Ectodermal cell (in vitro differentiated cells): ENCODE data around the gene GTF3C2.

ENCODE experiments used
- H3K27ac ChIP-seq: 2 replicates; pipeline ENCODE4 v1.7.0; 2013; ENCODE audit warnings: mild to moderate bottlenecking, low read depth, low read length; ENCODE audit not compliant: insufficient read depth, poor library complexity, severe bottlenecking
- H3K27me3 ChIP-seq: 2 replicates; pipeline ENCODE4 v1.7.0; 2013; ENCODE audit warnings: mild to moderate bottlenecking, low read length; ENCODE audit not compliant: insufficient read depth, control insufficient read depth, poor library complexity, severe bottlenecking
- H3K36me3 ChIP-seq: one replicate; pipeline ENCODE4 v1.7.0; 2013; ENCODE audit warnings: low read length; ENCODE audit not compliant: control insufficient read depth, insufficient read depth
- H3K4me1 ChIP-seq: one replicate; pipeline ENCODE4 v1.7.0; 2013; ENCODE audit warnings: low read length; ENCODE audit not compliant: control insufficient read depth, insufficient read depth
- H3K4me3 ChIP-seq: 2 replicates; pipeline ENCODE4 v1.7.0; 2013; ENCODE audit warnings: low read depth, low read length, control low read depth; ENCODE audit not compliant: insufficient read depth
- H3K9me3 ChIP-seq: 2 replicates; pipeline ENCODE4 v1.7.0; 2013; ENCODE audit warnings: mild to moderate bottlenecking, low read length, moderate library complexity; ENCODE audit not compliant: control insufficient read depth
- WGBS, 2 experiments: methylation state at CpG; one replicate each; pipeline ENCODE4 v1.1.7; 2013; ENCODE audit warnings: missing lambda C conversion rate in 2 of 2; 5-methylcytosine and 5-hydroxymethylcytosine counted together

Gene GTF3C2

DNA sequence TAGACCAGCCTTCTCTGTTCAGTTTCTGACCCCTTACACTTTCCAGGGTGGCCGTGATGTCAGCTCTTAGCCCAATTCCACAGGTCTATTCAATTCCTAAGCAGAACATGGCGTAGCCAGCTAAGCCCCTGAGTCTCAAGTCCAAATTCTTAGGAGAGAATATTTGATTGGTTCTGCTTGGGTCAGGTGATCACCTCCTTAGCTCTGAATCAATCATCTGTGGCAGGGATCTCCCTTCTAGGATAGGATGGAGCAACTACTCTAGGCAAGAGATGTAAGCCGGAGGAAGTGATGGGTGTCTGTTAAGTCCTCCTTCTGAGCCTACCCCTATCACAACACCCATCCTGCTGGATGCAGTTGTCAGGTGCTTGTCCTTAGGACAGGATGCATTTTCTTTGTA, 59.4 kb downstream of the GTF3C2 start:
- whole genome bisulfite sequencing, 2 experiments = 91 to 97% methylated on average over 3 of the region's 3 CpGs
- H3K4me3 ChIP-seq = no peak overlapping the region
- H3K27ac ChIP-seq = no peak overlapping the region
- H3K4me1 ChIP-seq = no peaks in the 10 kb centered on the region
- H3K36me3 ChIP-seq = no peaks in the 10 kb centered on the region
- no peaks in the 10 kb centered on the region for H3K27me3 ChIP-seq
- no peaks in the 10 kb centered on the region for H3K9me3 ChIP-seq

DNA sequence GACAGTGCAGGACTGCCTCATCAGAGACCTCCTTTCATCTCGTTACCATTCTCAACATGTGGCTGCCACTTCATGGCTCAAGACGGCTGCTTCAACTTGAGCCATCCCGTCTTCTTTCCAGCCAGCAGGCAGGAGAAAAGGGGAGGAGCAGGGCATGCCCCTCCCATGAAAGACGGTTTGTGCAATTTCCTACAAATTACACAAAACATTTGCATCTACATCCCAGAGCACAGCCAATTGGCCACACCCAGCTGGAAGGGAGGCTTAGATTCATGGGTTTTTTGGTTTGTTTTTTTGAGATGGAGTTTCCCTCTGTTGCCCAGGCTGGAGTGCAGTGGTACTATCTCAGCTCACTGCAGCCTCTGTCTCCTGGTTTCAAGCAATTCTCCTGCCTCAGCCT, 60.1 kb downstream of the GTF3C2 start:
- no peak overlapping the region for H3K27ac ChIP-seq
- no peak overlapping the region for H3K4me3 ChIP-seq
- peaks cover 6% of the 10 kb centered on the region for H3K27me3 ChIP-seq
- no peaks in the 10 kb centered on the region for H3K4me1 ChIP-seq
- no peaks in the 10 kb centered on the region for H3K36me3 ChIP-seq
- no peaks in the 10 kb centered on the region for H3K9me3 ChIP-seq
- 76 to 79% methylated on average over 3 to 4 of the region's 4 CpGs for WGBS, 2 experiments

DNA sequence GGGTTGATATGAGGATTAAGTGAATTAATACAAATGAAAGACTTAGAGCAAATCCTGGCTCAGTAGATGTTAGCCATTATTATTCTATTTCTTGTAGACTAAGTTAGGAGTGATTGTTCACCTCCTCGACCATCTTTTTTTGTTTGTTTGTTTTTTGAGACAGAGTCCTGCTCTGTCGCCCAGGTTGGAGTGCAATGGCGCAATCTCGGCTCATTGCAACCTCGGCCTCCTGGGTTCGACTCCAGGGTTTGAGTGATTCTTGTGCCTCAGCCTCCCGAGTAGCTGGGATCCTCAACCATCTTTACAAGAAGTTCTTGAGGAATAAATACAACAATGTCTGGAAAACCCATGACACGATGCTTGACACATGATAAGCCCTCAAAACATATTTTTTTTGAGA, 61.6 kb downstream of the GTF3C2 start:
- H3K4me1 ChIP-seq = no peaks in the 10 kb centered on the region
- H3K27me3 ChIP-seq = peaks cover 6% of the 10 kb centered on the region
- H3K27ac ChIP-seq = no peak overlapping the region
- H3K9me3 ChIP-seq = no peaks in the 10 kb centered on the region
- H3K4me3 ChIP-seq = no peak overlapping the region
- WGBS, 2 experiments = 89 to 92% methylated on average over 8 of the region's 8 CpGs
- no peaks in the 10 kb centered on the region for H3K36me3 ChIP-seq

DNA sequence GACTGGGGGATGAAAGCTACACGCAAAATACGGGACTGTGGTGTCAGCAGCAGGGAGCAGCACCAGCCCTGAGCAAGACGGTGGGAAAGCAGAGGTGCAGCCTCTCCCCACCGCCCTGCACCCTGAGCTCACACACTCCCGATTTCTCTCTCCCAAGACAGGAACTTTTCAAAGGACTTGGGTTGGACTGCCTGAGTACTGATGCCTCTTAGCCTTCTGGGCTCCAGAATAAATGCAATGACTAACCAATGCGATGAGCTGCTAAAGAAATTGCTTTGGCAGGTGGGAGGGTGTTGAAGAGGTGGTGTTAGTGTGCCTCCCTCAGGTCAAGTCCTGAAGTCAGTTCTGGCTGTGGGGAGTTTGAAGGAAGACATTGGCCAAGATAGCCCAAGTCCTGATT, 64.7 kb downstream of the GTF3C2 start:
- no peaks in the 10 kb centered on the region for H3K36me3 ChIP-seq
- H3K4me1 ChIP-seq = no peaks in the 10 kb centered on the region
- H3K27me3 ChIP-seq = peaks cover 6% of the 10 kb centered on the region
- no peaks in the 10 kb centered on the region for H3K9me3 ChIP-seq
- whole genome bisulfite sequencing, 2 experiments = 32 to 34% methylated on average over 6 of the region's 6 CpGs
- H3K27ac ChIP-seq = no peak overlapping the region
- no peak overlapping the region for H3K4me3 ChIP-seq

DNA sequence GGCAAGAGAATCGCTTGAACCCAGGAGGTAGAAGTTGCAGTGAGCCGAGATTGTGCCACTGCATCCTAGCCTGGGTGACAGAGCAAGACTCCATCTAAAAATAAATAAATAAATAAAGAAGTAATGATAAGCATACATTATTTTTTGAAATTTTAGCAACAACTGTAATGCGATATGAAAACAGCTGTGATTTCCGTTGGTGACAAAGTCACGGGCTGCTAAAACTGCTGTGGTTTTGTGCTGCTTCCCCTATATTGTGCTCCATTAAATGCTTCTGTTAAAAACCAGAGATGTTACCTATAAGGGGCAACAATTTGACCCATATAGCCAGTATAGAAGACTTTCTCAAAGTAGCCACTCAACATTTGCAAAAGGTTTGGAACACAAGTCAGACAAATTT, 66.0 kb downstream of the GTF3C2 start:
- Histone ChIP-seq H3K36me3 (no peaks in the 10 kb centered on the region), H3K4me3 (no peak overlapping the region), H3K9me3 (no peaks in the 10 kb centered on the region), H3K27ac (no peak overlapping the region), H3K4me1 (no peaks in the 10 kb centered on the region), H3K27me3 (peaks cover 6% of the 10 kb centered on the region)
- WGBS, 2 experiments = 93 to 98% methylated on average over 5 of the region's 5 CpGs

DNA sequence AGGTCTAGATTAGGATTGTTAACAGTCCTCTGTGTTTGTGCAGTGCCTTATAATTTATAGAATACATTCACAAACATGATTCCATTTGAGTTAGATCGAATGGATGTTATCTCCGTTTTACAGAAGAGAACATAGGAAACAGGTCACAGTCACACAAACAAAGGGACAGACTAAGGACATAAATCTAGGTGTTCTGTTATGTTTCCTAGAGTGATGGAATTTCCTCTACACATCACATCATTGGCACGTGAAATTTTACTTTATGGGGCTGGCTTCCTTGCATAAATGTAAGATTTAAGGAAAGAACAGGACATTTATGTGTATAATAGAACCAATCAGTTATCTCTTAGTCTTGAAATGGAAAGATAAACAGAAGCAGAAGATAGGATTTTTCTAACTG, 68.0 kb downstream of the GTF3C2 start:
- H3K36me3 ChIP-seq = no peaks in the 10 kb centered on the region
- no peaks in the 10 kb centered on the region for H3K9me3 ChIP-seq
- H3K27me3 ChIP-seq = peaks cover 10% of the 10 kb centered on the region
- no peak overlapping the region for H3K27ac ChIP-seq
- H3K4me1 ChIP-seq = no peaks in the 10 kb centered on the region
- H3K4me3 ChIP-seq = no peak overlapping the region
- 88 to 100% methylated on average over 2 to 3 of the region's 3 CpGs for WGBS, 2 experiments

DNA sequence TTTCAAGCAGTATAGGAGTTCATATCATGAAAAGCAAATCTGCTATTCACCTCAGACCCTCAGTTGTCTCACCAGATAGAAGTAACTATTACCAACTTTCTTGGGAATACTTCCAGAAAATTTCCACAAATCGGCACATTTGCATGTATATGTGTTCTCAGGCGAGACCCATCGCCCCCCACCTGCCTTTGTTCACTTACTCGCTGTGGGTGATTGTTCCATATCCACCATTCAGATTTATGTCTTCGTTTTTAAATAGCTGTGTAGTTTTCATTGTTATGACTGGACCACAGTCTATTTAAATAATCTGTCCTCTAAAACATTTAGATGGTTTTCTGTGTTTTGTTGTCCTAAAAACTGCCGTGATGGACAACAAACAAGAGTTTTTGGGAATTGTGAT, 71.1 kb downstream of the GTF3C2 start:
- WGBS, 2 experiments = 58 to 64% methylated on average over 5 to 6 of the region's 6 CpGs
- H3K4me1 ChIP-seq = peaks cover 9% of the 10 kb centered on the region
- no peaks in the 10 kb centered on the region for H3K9me3 ChIP-seq
- peaks cover 8% of the 10 kb centered on the region for H3K27me3 ChIP-seq
- H3K36me3 ChIP-seq = no peaks in the 10 kb centered on the region
- H3K4me3 ChIP-seq = no peak overlapping the region
- H3K27ac ChIP-seq = no peak overlapping the region

DNA sequence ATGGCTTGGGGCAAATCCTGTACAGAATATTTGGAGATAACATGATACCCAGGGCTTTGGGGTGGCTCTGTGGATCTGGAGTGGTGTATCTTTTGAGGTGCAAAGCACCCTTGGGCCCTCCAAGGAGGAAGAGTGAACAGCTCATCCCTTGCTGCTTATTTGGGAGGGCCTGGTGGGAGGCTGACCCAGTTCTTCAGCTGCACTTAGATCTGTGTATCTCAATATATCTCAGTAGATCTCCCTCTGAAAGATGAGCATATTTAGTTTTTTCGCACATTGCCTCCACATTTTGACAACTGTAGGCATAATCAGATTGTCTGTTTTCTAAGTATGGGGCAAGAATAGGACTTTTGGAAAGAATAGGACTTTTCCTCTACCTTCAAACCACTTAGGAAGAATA, 71.6 kb downstream of the GTF3C2 start:
- H3K27ac ChIP-seq = no peak overlapping the region
- H3K4me3 ChIP-seq = no peak overlapping the region
- H3K36me3 ChIP-seq = no peaks in the 10 kb centered on the region
- peaks cover 8% of the 10 kb centered on the region for H3K27me3 ChIP-seq
- peaks cover 9% of the 10 kb centered on the region for H3K4me1 ChIP-seq
- WGBS, 2 experiments = 80% methylated on average over 1 of the region's 1 CpG; no CpG with 5 or more reads in 1 of the 2 experiments
- H3K9me3 ChIP-seq = no peaks in the 10 kb centered on the region

DNA sequence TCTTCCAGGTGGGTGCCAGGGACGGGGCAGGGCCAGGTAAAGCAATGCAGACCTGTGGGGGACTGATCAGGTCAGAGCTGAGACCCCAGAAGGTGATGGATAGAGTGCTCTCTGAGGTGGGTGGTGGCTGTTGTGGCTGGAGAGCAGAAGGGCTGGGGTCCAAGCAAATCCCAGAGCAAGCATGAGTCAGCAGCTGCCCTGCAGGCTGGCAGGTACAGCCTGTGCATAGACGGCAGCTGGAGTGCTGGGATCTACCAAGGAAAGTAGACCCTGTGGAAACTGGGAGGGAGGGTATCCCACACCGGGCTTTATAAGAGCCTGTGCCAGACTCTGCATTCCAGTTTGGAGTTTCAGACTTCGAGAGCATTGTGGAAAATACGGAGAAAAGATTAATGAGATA, 73.7 kb downstream of the GTF3C2 start:
- H3K27ac ChIP-seq = no peak overlapping the region
- no peaks in the 10 kb centered on the region for H3K36me3 ChIP-seq
- H3K4me3 ChIP-seq = no peak overlapping the region
- peaks cover 8% of the 10 kb centered on the region for H3K27me3 ChIP-seq
- 47 to 53% methylated on average over 5 of the region's 5 CpGs for WGBS, 2 experiments
- no peaks in the 10 kb centered on the region for H3K9me3 ChIP-seq
- H3K4me1 ChIP-seq = peaks cover 9% of the 10 kb centered on the region

DNA sequence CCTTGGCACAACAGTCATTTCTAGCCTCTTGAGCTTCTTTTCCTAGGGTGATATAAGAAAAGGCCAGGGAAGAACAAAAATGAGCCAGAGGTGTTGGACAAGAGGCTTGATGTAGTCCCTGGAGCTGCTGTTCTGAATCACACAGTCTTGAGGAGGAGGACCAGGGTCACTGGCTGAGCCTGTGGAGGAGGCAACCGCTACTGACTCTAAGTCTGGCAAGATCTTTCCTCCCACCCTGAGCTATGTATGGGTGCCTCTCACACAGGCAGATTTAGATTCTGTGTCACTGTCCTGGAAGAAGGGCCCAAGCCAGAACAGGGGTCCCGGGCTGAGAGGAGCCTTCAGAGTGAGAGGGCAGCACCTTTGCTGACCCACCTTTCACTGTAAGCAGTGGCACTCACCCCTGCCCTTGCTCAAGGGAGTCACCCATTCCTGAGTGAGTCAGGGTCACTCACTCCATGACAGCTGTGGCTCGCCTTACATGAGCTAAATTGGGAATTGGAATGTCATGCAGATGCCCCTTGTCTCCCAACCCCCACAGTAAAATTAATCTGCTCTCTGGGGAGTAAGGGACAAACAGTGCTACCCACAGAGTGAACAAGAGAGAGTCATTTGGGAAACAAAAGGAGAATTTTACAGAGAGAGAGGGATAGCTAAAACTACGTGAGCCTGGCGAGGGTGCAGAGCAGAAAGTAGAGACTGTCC, 74.6 kb downstream of the GTF3C2 start, which contains the start of gene TRIM54:
Gene TRIM54, plus strand, starts transcription at position 575 of the 705 bp plus-strand sequence. CDS start 303 bp downstream, outside the sequence.
- H3K4me3 ChIP-seq = no peak within 1 kb of the TSS
- H3K9me3 ChIP-seq = no peaks in the 10 kb centered on the region
- no peak within 1 kb of the TSS for H3K27ac ChIP-seq
- 32 to 35% methylated on average over 5 of the region's 5 CpGs for WGBS, 2 experiments
- peaks cover 8% of the 10 kb centered on the region for H3K27me3 ChIP-seq
- H3K4me1 ChIP-seq = peaks cover 9% of the 10 kb centered on the region
- H3K36me3 ChIP-seq = no peaks in the 10 kb centered on the region
